Measurements from ENCODE around the gene PC.

DNA sequence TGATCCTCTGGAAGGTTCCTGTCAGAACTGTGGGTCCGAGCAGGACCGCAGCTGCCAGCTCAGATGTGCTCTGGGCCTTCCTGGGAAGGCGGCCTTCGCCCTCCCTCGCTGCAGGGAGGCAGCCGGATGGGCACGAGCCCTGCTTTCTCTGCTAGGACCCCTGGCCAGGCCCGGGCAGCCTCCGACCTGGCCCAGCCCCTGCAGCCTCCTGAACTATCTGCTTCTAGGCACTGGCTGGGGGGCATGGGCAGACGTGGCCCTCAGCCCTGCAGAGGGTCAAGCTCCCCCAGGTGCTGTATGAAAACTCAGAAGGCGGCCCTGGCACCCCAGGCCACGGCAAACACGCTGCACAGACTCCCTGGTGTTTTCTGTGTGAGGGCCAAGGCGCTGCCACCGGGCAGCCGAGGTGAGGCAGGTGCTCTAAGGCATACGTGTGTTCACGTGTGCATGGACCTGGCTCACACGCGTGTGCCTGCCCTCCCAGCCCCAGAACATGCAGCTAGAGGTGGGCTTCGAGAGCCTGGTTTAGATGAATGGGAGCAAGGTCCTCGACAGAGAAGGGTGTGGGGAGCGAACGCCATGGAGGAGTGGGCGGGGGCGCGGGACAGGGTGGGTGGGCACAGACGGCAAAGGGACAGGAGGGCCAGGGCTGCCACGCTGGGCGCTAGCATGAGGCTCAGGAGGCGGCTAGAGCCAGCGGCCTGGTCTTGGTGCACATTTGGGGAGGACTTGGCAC is 97.0 kb downstream of the PC start:
- TF ChIP-seq, protein P1, sequence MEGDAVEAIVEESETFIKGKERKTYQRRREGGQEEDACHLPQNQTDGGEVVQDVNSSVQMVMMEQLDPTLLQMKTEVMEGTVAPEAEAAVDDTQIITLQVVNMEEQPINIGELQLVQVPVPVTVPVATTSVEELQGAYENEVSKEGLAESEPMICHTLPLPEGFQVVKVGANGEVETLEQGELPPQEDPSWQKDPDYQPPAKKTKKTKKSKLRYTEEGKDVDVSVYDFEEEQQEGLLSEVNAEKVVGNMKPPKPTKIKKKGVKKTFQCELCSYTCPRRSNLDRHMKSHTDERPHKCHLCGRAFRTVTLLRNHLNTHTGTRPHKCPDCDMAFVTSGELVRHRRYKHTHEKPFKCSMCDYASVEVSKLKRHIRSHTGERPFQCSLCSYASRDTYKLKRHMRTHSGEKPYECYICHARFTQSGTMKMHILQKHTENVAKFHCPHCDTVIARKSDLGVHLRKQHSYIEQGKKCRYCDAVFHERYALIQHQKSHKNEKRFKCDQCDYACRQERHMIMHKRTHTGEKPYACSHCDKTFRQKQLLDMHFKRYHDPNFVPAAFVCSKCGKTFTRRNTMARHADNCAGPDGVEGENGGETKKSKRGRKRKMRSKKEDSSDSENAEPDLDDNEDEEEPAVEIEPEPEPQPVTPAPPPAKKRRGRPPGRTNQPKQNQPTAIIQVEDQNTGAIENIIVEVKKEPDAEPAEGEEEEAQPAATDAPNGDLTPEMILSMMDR (IDR thresholded peaks at IDR 0.05) = no peak
- no peak for TF ChIP-seq POLR2A (IDR thresholded peaks at IDR 0.05)

Data from heart left ventricle (tissue), 13 donors.